Stomach (tissue), 4 donors: ENCODE data around the gene ACTL8.

Source experiments
- EP300 ChIP-seq: sonication (generic); formaldehyde crosslinking; IDR thresholded peaks from one replicate; pipeline ENCODE4 v1.6.1; 2017; ENCODE audit warnings: antibody characterized with exemption
- POLR2AphosphoS5 ChIP-seq, 3 donors: sonication (generic); formaldehyde crosslinking; IDR thresholded peaks; one replicate each; pipeline ENCODE4 v1.6.1; 2016; ENCODE audit warnings: antibody characterized with exemption in 3 of 3
- TF ChIP-seq, protein P1 (sequence below), 7 experiments: fragments of 450-650 bp in 4 of 7; fragments of 200-600 bp in 3 of 7; sonication (generic) in 3 of 7; IDR thresholded peaks; one replicate each; pipeline ENCODE4 v1.5.1; 2016 to 2019; ENCODE audit warnings: antibody characterized with exemption in 7 of 7, control low read depth in 2 of 7, mild to moderate bottlenecking in 1 of 7

DNA sequence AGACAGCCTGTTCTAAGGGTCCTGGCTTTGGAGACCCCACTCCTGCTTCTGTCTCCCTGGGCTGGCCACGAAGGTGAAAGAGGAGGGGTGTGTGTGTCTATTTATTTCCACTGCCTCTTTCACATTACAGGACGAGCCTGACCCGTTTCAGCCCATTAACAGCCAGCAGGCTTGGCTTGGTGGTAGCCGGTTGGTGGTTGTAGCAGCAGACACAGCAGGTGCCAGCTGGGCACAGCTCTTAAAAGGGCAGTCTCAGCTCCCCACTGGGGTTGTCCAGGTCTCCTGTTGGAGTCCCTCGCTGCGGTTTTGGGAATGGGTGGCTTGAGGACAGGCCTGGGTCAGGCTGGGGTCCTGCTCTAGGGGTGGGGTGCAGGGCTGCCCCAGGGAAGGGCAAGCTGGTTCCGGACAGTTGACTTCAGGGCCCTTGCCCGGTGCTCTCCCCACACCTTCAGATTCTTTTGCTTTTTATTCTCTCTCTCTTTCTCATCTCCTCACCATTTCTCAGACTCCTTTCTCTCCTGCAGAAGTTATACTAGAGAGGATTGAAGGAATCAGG is 84.6 kb downstream of the ACTL8 start:
- TF ChIP-seq POLR2AphosphoS5 (IDR thresholded peaks at IDR 0.05) (no peak), EP300 (no peak)
- TF ChIP-seq, protein P1, sequence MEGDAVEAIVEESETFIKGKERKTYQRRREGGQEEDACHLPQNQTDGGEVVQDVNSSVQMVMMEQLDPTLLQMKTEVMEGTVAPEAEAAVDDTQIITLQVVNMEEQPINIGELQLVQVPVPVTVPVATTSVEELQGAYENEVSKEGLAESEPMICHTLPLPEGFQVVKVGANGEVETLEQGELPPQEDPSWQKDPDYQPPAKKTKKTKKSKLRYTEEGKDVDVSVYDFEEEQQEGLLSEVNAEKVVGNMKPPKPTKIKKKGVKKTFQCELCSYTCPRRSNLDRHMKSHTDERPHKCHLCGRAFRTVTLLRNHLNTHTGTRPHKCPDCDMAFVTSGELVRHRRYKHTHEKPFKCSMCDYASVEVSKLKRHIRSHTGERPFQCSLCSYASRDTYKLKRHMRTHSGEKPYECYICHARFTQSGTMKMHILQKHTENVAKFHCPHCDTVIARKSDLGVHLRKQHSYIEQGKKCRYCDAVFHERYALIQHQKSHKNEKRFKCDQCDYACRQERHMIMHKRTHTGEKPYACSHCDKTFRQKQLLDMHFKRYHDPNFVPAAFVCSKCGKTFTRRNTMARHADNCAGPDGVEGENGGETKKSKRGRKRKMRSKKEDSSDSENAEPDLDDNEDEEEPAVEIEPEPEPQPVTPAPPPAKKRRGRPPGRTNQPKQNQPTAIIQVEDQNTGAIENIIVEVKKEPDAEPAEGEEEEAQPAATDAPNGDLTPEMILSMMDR (IDR thresholded peaks at IDR 0.05): no peak
